Psoas muscle (tissue), 8 donors: ENCODE data around the gene SDCCAG8. TPM values are rescaled to one million over a fixed set of nuclear protein-coding genes. Genes with fewer than 3 reads are reported as not detected.

Experiments used
- ATAC-seq, 4 donors: fragments of 200-7000 bp; cut with Tn5 transposase; one replicate each; pipeline ENCODE4 v1.9.1; 2020; ENCODE audit warnings: moderate library complexity in 3 of 4, mild to moderate bottlenecking in 2 of 4
- DNase-seq, 2 donors: peaks; one replicate each; pipeline ENCODE4 v3.0.0-alpha.2; 2020
- H3K27ac ChIP-seq: fragments of 200-600 bp; one replicate; pipeline ENCODE4 v1.8.0; 2022
- H3K27me3 ChIP-seq, 3 donors: fragments of 200-600 bp in 1 of 3; one replicate each; pipeline versions ENCODE4 v1.6.1 to v1.8.0; 2013 to 2022; ENCODE audit warnings: low read length in 2 of 3, mild to moderate bottlenecking in 2 of 3, moderate library complexity in 1 of 3; ENCODE audit not compliant: insufficient read depth in 3 of 3
- H3K36me3 ChIP-seq, 2 donors: fragments of 200-600 bp in 1 of 2; one replicate each; pipeline versions ENCODE4 v1.6.1 to v1.8.0; 2013 to 2022; ENCODE audit warnings: low read depth in 1 of 2, mild to moderate bottlenecking in 1 of 2, moderate library complexity in 1 of 2; ENCODE audit not compliant: insufficient read depth in 1 of 2
- H3K4me1 ChIP-seq: fragments of 200-600 bp; one replicate; pipeline ENCODE4 v1.8.0; 2022
- H3K4me3 ChIP-seq: fragments of 200-600 bp; one replicate; pipeline ENCODE4 v1.8.0; 2022; ENCODE audit warnings: mild to moderate bottlenecking
- H3K9me3 ChIP-seq: fragments of 200-600 bp; one replicate; pipeline ENCODE4 v1.8.0; 2022
- WGBS, 3 donors: extraction: QIAGEN DNeasy Blood & Tissue Kit; methylation state at CpG; one replicate each; pipeline versions ENCODE4 v1.1.6 to v1.1.7; 2013; 5-methylcytosine and 5-hydroxymethylcytosine counted together
- intact Hi-C, 2 donors: fragments of 100-400 bp; cut with DNase I; formaldehyde crosslinking; loops; one replicate each; pipeline versions ENCODE4 v1.11.0 to v1.14.2; 2022
- polyA plus RNA-seq, 3 donors: library from polyadenylated mRNA; stranded (reverse); fragments of 200-250 nt; gene quantifications; one replicate each; pipeline ENCODE4 v1.2.3, GENCODE V29; 2013
- total RNA-seq, 4 donors: library from RNA; stranded (reverse); fragmentation: NEBNext Ultra II Directional in 2 of 4; extraction: Animal tissue kit (Norgen Biotek cat#: 25700) in 2 of 4; gene quantifications; one replicate each; pipeline versions ENCODE4 v1.2.1 to v1.2.4, GENCODE V29; 2021 to 2023
- TF ChIP-seq, protein P1 (sequence below): fragments of 200-600 bp; IDR thresholded peaks from one replicate; pipeline ENCODE4 v1.8.0; 2022; ENCODE audit warnings: antibody characterized with exemption
- donor health status: healthy with polysubstance abuse.
- donor health status: DM: no; HTN: no; CAD: no; lungs with moderate emphysema.
- donor health status: Bipolar disorder and iron deficiency.
- donor health status: healthy.
- donor health status: DM: yes; HTN: yes; CAD: no.
- donor health status: DM: no; HTN: no; CAD: no.
- donor health status: DM: no; HTN: no; CAD: no.
- donor health status: DM: yes; HTN: yes; CAD: no.

The SDCCAG8 gene
- total and polyA plus RNA-seq, 7 donors, result 6.4 to 27.6 (median 20.9) TPM

DNA sequence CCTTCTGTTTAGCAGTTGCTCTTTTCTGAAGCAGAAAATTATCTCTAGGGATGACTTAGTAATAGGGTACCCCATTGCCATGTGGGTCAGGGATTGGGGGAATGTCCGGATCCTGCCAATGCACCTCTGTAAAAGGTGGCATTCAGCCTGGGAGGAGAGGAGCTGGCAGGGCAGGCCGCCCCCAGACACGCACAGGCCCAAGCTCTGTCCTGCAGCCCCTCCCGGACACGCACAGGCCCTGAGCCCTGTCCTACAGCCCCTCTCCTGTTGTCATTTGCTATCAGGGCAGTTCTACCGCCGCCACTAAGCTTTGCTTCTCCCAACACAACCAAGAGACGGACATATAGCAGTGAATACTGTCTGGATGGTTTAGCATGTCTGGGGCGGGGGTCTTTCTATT, 219.1 kb downstream of the SDCCAG8 start:
- Histone ChIP-seq H3K9me3 (no peaks in the 10 kb centered on the region), H3K27ac (no peak overlapping the region), H3K4me3 (no peak overlapping the region), H3K27me3 (no peaks in the 10 kb centered on the region), H3K4me1 (no peaks in the 10 kb centered on the region), H3K36me3 (no peaks in the 10 kb centered on the region)
- TF ChIP-seq, protein P1, sequence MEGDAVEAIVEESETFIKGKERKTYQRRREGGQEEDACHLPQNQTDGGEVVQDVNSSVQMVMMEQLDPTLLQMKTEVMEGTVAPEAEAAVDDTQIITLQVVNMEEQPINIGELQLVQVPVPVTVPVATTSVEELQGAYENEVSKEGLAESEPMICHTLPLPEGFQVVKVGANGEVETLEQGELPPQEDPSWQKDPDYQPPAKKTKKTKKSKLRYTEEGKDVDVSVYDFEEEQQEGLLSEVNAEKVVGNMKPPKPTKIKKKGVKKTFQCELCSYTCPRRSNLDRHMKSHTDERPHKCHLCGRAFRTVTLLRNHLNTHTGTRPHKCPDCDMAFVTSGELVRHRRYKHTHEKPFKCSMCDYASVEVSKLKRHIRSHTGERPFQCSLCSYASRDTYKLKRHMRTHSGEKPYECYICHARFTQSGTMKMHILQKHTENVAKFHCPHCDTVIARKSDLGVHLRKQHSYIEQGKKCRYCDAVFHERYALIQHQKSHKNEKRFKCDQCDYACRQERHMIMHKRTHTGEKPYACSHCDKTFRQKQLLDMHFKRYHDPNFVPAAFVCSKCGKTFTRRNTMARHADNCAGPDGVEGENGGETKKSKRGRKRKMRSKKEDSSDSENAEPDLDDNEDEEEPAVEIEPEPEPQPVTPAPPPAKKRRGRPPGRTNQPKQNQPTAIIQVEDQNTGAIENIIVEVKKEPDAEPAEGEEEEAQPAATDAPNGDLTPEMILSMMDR, result no peak
- ATAC-seq (no peak), DNase-seq (no peak)
- WGBS, 3 donors, result 96 to 99% (median 97%) methylated on average over 9 of the region's 9 CpGs
- intact Hi-C loops, result no loop called here

DNA sequence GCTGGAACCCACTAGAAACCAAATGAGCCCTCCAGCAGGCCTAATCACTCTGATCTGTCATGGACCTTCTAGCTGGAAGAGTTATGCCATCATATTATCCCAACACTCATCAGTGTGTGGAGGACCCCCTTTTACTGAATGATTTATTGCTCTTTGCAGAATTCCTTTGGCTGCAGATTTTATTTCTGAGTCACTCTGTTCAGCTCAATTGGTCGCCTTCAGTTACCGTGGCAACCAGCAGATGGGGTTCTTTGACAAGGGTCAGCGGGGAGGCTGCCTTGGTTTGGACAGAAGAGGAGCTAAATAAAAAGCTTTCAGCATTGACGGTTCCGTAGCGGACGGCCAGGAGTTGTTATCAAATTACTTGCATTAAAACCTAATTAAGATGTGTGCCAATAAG, 220.1 kb downstream of the SDCCAG8 start:
- Histone ChIP-seq H3K27ac (no peak overlapping the region), H3K4me3 (no peak overlapping the region), H3K36me3 (no peaks in the 10 kb centered on the region), H3K9me3 (no peaks in the 10 kb centered on the region), H3K27me3 (no peaks in the 10 kb centered on the region), H3K4me1 (no peaks in the 10 kb centered on the region)
- DNase-seq (no peak), ATAC-seq (no peak)
- TF ChIP-seq, protein P1, result no peak
- intact Hi-C loops, result no loop called here
- WGBS, 3 donors, result 62 to 84% (median 68%) methylated on average over 7 of the region's 7 CpGs

DNA sequence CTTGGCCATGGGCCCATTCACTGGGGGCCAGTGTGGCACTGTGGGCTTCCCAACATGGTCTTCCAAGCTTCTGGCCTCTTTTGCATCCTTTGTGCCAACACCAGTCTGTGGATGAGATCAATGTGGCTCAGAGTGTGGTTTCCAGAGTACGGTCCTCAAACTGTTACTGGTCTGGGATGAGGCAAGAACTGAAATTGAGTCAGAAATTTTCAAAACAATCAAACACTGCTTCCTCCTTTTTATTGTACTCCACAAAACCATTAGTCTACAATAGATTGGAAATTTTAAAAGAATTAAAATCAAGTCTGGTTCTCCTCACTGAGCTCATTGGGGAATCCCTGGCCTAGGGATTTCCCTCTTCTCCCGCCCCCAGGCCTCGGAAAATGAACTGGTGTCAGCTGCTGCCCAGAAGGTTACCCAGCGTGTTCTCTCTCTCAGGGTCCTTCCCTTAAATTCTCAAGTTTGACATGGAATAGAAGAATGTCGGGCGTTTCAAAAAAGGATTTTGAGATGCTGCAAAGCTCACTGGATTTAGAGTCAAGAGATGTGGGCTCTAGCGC, 222.0 kb downstream of the SDCCAG8 start:
- ATAC-seq, result no peak
- H3K4me1 ChIP-seq, result peaks cover 4% of the 10 kb centered on the region
- no peaks in the 10 kb centered on the region for H3K27me3 ChIP-seq
- H3K4me3 ChIP-seq, result no peak overlapping the region
- no peaks in the 10 kb centered on the region for H3K9me3 ChIP-seq
- 81 to 88% (median 87%) methylated on average over 7 of the region's 7 CpGs for WGBS, 3 donors
- H3K36me3 ChIP-seq, result no peaks in the 10 kb centered on the region
- H3K27ac ChIP-seq, result no peak overlapping the region
- TF ChIP-seq, protein P1, result no peak
- intact Hi-C loops, result no loop called here
- no peak for DNase-seq

DNA sequence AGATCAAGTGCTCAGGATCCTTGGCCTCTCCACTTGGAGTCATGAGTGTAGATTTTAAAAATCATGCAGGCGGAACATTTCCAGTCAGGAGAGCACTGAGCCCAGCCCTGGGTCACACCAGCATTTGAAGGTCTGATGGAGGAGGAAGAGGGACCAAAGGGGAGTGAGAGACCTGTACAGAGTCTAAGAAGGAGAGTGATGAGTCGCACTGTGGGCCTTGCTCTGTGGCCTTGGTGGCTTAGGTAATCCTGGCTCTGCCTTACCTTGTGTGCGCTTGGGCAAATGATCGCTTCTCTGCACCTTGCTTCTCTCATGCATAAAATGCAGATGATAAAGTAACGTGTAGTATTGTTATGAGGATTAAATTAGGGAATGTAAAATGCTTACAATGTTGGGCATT, 225.3 kb downstream of the SDCCAG8 start:
- no peaks in the 10 kb centered on the region for H3K36me3 ChIP-seq
- no peak overlapping the region for H3K27ac ChIP-seq
- H3K4me1 ChIP-seq, result peaks cover 5% of the 10 kb centered on the region
- ATAC-seq, result no peak
- H3K27me3 ChIP-seq, result no peaks in the 10 kb centered on the region
- no peaks in the 10 kb centered on the region for H3K9me3 ChIP-seq
- H3K4me3 ChIP-seq, result no peak overlapping the region
- DNase-seq, result no peak
- TF ChIP-seq, protein P1, result no peak
- intact Hi-C loops, result loop anchor here in 1 of 2 donors (10.0 kb wide), 1 partner anchor 264 kb away; no protein-coding TSS in a partner anchor
- 96 to 98% (median 98%) methylated on average over 5 of the region's 5 CpGs for WGBS, 3 donors
